CD4-positive, alpha-beta T cell treated with Interleukin-4 for 4 hours (primary cell): Measurements from ENCODE around the gene USP15.

ENCODE experiments used
- DNase-seq: peaks from one replicate; pipeline ENCODE4 v3.0.0-alpha.2; 2020

The USP15 gene

GRCh38 chr12:62259993-62260732, at the start of gene USP15:
USP15 (plus strand) TSS chr12:62260404; CDS start chr12:62260415, 11 bp downstream.
- peak; percentile 98 for DNase-seq

- DNase-seq: peak; percentile 55
These were observed 49.8 kb upstream of the USP15 start for GRCh38 chr12:62210422-62210821.

GRCh38 chr12:62211510-62211909, 48.7 kb upstream of the USP15 start:
- DNase-seq: no peak

DNA sequence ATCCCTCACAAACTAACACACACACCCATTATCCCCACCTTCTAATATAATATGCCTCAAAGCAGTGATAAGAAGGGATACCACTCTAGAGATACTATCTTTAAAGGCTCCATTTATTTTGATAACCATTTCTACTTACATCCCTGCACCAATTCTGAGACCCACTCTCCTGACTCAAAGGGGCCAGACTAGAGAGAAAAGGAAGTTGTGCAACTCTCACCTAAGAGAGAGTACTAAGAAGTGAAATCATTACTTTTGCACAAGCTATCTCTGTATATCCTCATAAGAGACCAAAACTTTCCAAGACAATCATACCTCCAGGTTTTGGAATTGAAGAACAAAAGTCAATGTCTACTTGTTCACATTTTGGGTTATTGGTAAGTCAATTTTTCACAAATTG, 45.4 kb upstream of the USP15 start:
- no peak for DNase-seq

DNA sequence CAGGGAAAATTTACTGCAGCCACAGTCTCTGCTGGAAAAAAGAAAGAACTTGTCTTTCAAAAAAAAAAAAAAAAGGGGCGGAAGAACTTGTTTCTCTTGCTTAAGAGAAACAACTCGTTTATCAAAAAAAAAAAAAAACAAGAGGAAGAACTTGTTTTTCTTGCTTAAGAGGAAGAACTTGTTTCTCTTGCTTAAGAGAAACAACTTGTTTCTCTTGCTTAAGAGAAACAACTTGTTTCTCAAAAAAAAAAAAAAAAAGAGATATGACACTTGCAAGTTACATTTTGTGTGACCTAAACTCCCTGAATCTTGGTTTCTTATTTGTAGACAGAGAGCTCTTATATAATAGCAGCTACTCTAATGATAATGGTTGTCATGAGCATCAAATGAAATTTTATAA, 44.7 kb upstream of the USP15 start:
- DNase-seq: no peak

GRCh38 chr12:62217466-62218194, 42.6 kb upstream of the USP15 start:
- no peak for DNase-seq

DNA sequence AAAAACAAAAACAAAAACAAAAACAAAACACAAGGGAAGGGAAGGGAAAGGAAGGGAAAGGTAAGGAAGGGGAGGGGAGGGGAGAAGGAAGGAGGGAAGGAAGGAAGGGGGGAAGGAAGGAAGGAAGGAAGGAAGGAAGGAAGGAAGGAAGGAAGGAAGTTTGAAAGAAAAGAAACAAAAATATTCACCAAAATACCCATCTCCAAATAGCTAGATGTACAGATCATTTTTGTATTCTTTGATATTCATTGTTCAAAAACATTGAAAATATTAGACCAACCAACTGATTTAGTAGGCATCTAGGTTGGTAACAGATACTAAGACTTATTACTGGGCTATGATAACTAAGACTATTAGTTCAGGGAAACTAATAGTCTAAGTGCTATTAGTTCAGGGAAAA, 39.1 kb upstream of the USP15 start:
- DNase-seq: no peak

GRCh38 chr12:62224601-62225000, 35.6 kb upstream of the USP15 start:
- no peak for DNase-seq

DNA sequence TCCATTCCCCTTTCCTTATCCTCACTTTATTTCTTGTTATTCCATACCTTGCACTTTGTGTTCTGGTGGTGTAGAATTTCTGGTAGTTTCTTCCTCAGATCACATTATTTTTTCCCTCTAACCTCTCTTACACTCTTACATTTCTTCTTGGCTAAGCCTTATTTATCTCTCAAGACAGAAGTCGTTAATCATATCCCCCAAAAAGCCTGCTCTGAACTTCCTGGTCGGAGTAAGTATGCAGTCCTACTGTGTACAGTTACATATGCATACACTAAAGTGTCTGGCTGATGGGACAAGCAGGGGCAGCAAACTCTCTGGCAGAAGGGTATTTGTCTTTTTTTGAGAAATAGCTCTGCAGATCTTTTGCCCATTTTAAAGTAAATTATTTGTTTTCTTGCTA, 33.1 kb upstream of the USP15 start:
- no peak for DNase-seq

- DNase-seq: no peak
These were observed 29.6 kb upstream of the USP15 start for GRCh38 chr12:62230652-62231051.

GRCh38 chr12:62232143-62232729, 28.0 kb upstream of the USP15 start:
- no peak for DNase-seq

- no peak for DNase-seq
These were observed 26.4 kb upstream of the USP15 start for GRCh38 chr12:62233805-62234204.

DNA sequence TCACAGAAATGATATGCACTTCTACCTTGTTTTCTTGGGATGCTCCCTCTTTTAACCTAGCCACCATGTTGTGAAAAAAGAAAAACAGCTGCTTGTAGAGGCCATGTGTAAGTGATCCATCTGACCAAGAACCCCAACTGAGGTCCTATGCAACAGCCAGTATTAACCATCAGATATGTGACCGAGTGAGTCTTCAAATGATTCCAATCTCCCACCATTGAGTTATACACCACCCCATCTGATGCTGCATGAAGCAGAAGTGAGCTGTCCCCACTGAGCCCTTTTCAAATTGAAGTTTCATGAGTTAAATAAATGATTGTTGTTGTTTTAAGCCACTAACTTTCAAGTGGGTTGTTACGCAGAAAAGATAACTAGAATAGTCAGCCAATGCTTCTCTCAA, 20.6 kb upstream of the USP15 start:
- no peak for DNase-seq

GRCh38 chr12:62247281-62248045, 12.7 kb upstream of the USP15 start:
- no peak for DNase-seq

- no peak for DNase-seq
These were observed 11.3 kb upstream of the USP15 start for GRCh38 chr12:62248873-62249272.

DNA sequence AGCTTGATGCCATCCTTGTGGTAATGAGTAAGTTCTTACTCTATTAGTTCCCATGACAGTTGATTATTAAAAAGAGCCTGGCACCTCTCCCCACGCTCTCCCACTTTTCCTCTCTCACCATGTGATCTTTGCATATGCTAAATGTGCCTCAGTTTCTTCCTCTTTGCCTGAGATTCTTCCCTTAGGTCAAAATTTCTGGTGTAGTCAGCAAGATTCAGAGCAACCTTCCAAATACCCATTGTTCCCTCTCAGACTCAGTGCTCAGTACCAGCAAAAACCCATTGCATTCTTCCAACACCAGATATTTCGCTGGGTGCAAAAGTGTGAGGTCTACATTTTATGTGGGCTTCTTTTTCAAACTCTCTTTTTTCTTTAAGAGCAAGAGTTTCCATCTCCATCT, 10.8 kb upstream of the USP15 start:
- no peak for DNase-seq

- peak; percentile 24 for DNase-seq
These were observed 9.3 kb upstream of the USP15 start for GRCh38 chr12:62250671-62251608.

DNA sequence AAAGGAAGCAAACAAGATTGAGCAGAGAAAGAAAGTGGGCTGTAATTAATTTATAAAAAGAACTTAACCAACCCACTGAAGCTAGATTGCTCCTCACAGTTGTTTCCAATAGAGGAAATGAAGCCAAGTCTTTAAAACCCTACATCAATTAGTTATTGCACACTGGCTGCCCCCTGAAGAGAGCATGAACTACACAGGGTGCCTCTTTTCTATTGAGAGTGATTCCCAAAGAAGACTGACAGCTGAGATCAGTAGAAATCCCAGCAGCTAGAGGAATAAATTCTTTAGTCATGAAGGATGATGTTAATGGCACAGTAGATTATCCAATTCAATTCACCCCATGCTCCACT, 8.6 kb upstream of the USP15 start:
- no peak for DNase-seq

DNA sequence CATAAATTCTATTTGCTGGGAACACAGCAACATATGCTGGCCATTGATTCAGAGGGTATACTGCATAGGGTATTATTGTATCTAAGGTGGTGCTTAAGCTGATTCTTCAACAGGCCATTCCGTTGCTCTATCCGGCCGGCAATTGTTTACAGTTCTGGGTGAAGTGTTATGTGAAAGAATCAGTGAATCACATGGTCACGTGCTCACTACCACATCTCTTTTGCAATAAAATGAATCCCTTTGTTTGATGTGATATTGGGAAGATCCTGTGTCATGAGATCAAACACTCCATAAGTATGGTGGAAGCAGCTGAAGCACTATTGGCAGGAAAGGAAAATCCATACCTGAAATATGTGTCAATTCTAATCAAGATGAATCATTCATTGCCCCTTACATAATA, 7.6 kb upstream of the USP15 start:
- no peak for DNase-seq

GRCh38 chr12:62254967-62255366, 5.2 kb upstream of the USP15 start:
- DNase-seq: no peak

DNA sequence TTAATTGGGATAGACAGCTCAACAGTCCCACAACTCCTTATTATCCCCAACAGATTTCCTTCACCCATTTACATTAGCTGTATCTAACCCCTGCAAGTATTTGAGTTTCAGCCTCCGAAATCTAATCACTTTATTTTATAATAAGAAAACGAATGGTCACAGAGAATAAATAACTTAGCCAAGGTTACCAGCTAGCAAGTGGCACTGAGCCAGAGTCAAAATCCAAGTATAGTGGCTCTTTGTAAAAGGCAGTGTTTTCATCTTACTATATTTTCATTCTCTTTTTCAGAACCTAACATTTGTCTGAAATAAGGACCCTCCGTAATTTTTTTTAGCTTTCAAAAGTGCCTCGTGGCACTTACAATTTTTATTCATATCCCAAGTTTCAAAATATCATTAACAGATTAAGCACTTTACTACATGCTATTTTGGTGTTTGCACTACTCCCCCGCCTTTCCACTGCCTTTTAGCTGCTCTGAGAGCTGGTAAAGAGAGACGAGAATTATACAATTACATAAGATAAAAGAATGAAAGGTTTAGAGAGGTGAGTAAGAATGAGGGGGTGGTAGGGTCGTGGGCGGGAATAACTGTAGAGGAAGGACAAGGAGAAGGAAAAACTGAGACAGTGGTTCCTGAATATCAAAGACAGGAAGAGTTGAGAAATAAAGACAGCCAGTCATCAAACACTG, 3.7 kb upstream of the USP15 start:
- DNase-seq: no peak

DNA sequence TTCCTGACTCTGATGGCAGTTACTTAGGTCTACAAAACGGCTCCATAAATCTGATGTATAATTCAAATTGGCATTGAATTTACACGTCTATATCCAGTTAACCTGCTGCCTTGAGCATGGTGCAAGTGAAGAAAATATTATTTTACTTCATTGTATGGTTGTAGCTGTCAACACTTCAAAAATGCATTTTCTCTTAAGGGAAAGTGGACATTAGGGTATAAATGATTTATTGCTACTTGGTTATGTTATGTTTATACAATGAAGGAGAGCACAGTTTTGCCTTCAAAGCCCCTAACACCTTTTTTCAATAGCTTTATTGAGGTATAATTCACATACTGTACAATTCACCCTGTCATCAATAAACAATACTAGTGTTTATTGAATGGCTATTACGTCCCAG, 2.0 kb upstream of the USP15 start:
- no peak for DNase-seq
